BJ (cell line): ENCODE data around the gene VPS37C. TPM values are rescaled to one million over a fixed set of nuclear protein-coding genes. Genes with fewer than 3 reads are reported as not detected.
A peak's percentile ranks its signal among the peaks of the same experiment; 100 is the strongest.
"Not testable (repeated sequence)": the region's sequence is repeated elsewhere in the genome, so short reads cannot be mapped to it uniquely, and the experiment has no call there.

Experiments used
- CTCF ChIA-PET: fragments of 350-600 bp; formaldehyde crosslinking; extraction: SDS; loops from one replicate; lab custom pipeline; 2021; ENCODE audit warnings: antibody characterized with exemption, inconsistent platforms; lab: Yijun Ruan, JAX
- POLR2A ChIA-PET: fragments of 300-600 bp; sonication (Branson Sonifier 250); formaldehyde crosslinking; extraction: SDS; loops from one replicate; lab custom pipeline; 2021; ENCODE audit warnings: antibody characterized with exemption; lab: Charles Lee
- DNase-seq: peaks from one replicate; pipeline ENCODE4 v3.0.0-alpha.2; 2011; ENCODE audit warnings: low read depth
- H3K27me3 ChIP-seq: 2 replicates; pipeline ENCODE4 v1.6.0; 2011; ENCODE audit warnings: low read length; ENCODE audit not compliant: control insufficient read depth, insufficient read depth
- H3K36me3 ChIP-seq: 2 replicates; pipeline ENCODE4 v1.5.1; 2011; ENCODE audit warnings: low read length; ENCODE audit not compliant: control insufficient read depth, insufficient read depth
- H3K4me3 ChIP-seq: 2 replicates; pipeline ENCODE4 v1.5.1; 2011; ENCODE audit warnings: low read depth, mild to moderate bottlenecking, control low read depth, low read length
- CTCF ChIP-seq: IDR thresholded peaks from 2 replicates; pipeline ENCODE4 v1.5.1; 2011; ENCODE audit warnings: low read depth, mild to moderate bottlenecking, control low read depth, inconsistent platforms, low read length, moderate library complexity; ENCODE audit not compliant: insufficient read depth
- polyA plus RNA-seq: library from polyadenylated mRNA; depleted of rRNA; stranded (reverse); fragments of >200 nt; gene quantifications from 2 replicates; pipeline ENCODE4 v1.2.3, GENCODE V29; 2011

Gene VPS37C
- polyA plus RNA-seq, 1 experiment: 17.5 TPM

GRCh38 chr11:61181489-61181888 is 20.3 kb upstream of the VPS37C start:
- Histone ChIP-seq H3K27me3 (no peaks in the 10 kb centered on the region), H3K36me3 (no peaks in the 10 kb centered on the region), H3K4me3 (no peak overlapping the region)
- no peak for TF ChIP-seq CTCF
- ChIA-PET POLR2A (no interaction called here), CTCF (no interaction called here)
- no peak for DNase-seq

GRCh38 chr11:61180205-61180604 is 19.0 kb upstream of the VPS37C start:
- H3K36me3 ChIP-seq, DNase-seq, H3K27me3 ChIP-seq, CTCF ChIA-PET, POLR2A ChIA-PET, H3K4me3 ChIP-seq: not testable (repeated sequence)

GRCh38 chr11:61176446-61176845 is 15.2 kb upstream of the VPS37C start:
- Histone ChIP-seq H3K27me3 (peaks cover 7% of the 10 kb centered on the region), H3K36me3 (no peaks in the 10 kb centered on the region), H3K4me3 (no peak overlapping the region)
- ChIA-PET POLR2A (no interaction called here), CTCF (interaction anchor here (1.6 to 3.4 kb wide), 4 partner anchors 10 to 206 kb away, joined by 3 to 22 read pairs (median 12); partner anchors contain the start of gene CD6)
- TF ChIP-seq CTCF: no peak
- no peak for DNase-seq

- TF ChIP-seq CTCF: no peak
- Histone ChIP-seq H3K36me3 (no peaks in the 10 kb centered on the region), H3K4me3 (no peak overlapping the region), H3K27me3 (peaks cover 8% of the 10 kb centered on the region)
- DNase-seq: no peak
- POLR2A ChIA-PET: no interaction called here
- CTCF ChIA-PET: interaction anchor here (0.6 to 3.4 kb wide), 9 partner anchors 10 to 267 kb away, joined by 3 to 22 read pairs (median 4); partner anchors contain the start of gene CD6
Observed at GRCh38 chr11:61174949-61175348, 13.7 kb upstream of the VPS37C start.

- H3K36me3 ChIP-seq: no peaks in the 10 kb centered on the region
- no peak for TF ChIP-seq CTCF
- H3K4me3 ChIP-seq: no peak overlapping the region
- H3K27me3 ChIP-seq: peaks cover 10% of the 10 kb centered on the region
- no peak for DNase-seq
- CTCF ChIA-PET: interaction anchor here (0.6 to 3.4 kb wide), 11 partner anchors 10 to 343 kb away, joined by 3 to 22 read pairs (median 4); partner anchors contain the start of gene CD6
- POLR2A ChIA-PET: no interaction called here
Observed at GRCh38 chr11:61174273-61174672, 13.0 kb upstream of the VPS37C start.

GRCh38 chr11:61173456-61173855 is 12.2 kb upstream of the VPS37C start:
- peaks cover 10% of the 10 kb centered on the region for H3K27me3 ChIP-seq
- peak; percentile 24 for TF ChIP-seq CTCF
- ChIA-PET CTCF (interaction anchor here (0.6 to 3.4 kb wide), 10 partner anchors 14 to 342 kb away, joined by 3 to 22 read pairs (median 4); partner anchors contain the start of gene CD6), POLR2A (no interaction called here)
- H3K36me3 ChIP-seq: no peaks in the 10 kb centered on the region
- DNase-seq: no peak
- H3K4me3 ChIP-seq: no peak overlapping the region
